AG09309 (cell line): ENCODE measurements around the gene SRPX2.

Source experiments
- DNase-seq: peaks from one replicate; pipeline ENCODE4 v3.0.0-alpha.2; 2010; ENCODE audit warnings: low read depth
- H3K4me3 ChIP-seq: 2 replicates; pipeline ENCODE4 v1.5.1; 2011; ENCODE audit warnings: mild to moderate bottlenecking, low read depth, low read length, moderate library complexity; ENCODE audit not compliant: control insufficient read depth
- CTCF ChIP-seq: IDR thresholded peaks from 2 replicates; pipeline ENCODE4 v1.5.1; 2011; ENCODE audit warnings: mild to moderate bottlenecking, low read depth, low read length, inconsistent platforms; ENCODE audit not compliant: insufficient read depth, control insufficient read depth; ENCODE audit errors: missing control alignments

SRPX2 gene

GRCh38 chrX:100687546-100687945 lies 43.5 kb downstream of the SRPX2 start:
- no peak for TF ChIP-seq CTCF
- H3K4me3 ChIP-seq = no peak overlapping the region
- DNase-seq = no peak

- TF ChIP-seq CTCF = no peak
- H3K4me3 ChIP-seq = no peak overlapping the region
- no peak for DNase-seq
Observed at GRCh38 chrX:100695302-100695701, 51.3 kb downstream of the SRPX2 start.

GRCh38 chrX:100695991-100696390 lies 52.0 kb downstream of the SRPX2 start:
- no peak for DNase-seq
- H3K4me3 ChIP-seq = no peak overlapping the region
- no peak for TF ChIP-seq CTCF

GRCh38 chrX:100696699-100697351 lies 52.8 kb downstream of the SRPX2 start:
- H3K4me3 ChIP-seq = no peak overlapping the region
- TF ChIP-seq CTCF = no peak
- DNase-seq = no peak

- DNase-seq = no peak
- no peak for TF ChIP-seq CTCF
- no peak overlapping the region for H3K4me3 ChIP-seq
Observed at GRCh38 chrX:100698551-100698950, 54.6 kb downstream of the SRPX2 start.

- no peak for DNase-seq
- TF ChIP-seq CTCF = no peak
- H3K4me3 ChIP-seq = no peak overlapping the region
Observed at GRCh38 chrX:100700809-100701208, 56.8 kb downstream of the SRPX2 start.

- no peak overlapping the region for H3K4me3 ChIP-seq
- no peak for DNase-seq
- no peak for TF ChIP-seq CTCF
Observed at GRCh38 chrX:100704581-100705203, 60.7 kb downstream of the SRPX2 start.
